Measurements from ENCODE around the gene C5orf34. TPM values are rescaled to one million over a fixed set of nuclear protein-coding genes. Genes with fewer than 3 reads are reported as not detected.

Gene C5orf34
- total and polyA plus RNA-seq, 2 of the 4 experiments (the other 2 are of a cell fraction) = 3.3 to 6.1 TPM

GRCh38 chr5:43520615-43521014, 5.7 kb upstream of the C5orf34 start:
- H2BK120ac ChIP-seq (ENCODE audit: low read depth, low read length) = no peak overlapping the region
- no peak overlapping the region for H3K27ac ChIP-seq (ENCODE audit: insufficient read depth, low read length)
- BruUV-seq (replicated peaks) = no TSS peak
- H3K56ac ChIP-seq (ENCODE audit: extremely low read depth, insufficient read depth, low read length) = no peak overlapping the region
- ChIA-PET POLR2A (ENCODE audit: unreplicated experiment) (no interaction called here), CTCF (interaction anchor here (0.6 kb wide), 1 partner anchor 21 kb away, joined by 3 read pairs; no protein-coding TSS in a partner anchor)
- no peak overlapping the region for H2AK9ac ChIP-seq (replicated peaks; ENCODE audit: low read depth, low read length, poor library complexity)
- no peak overlapping the region for H3K4me3 ChIP-seq (ENCODE audit: insufficient read depth, low read depth, low read length)
- H2AK5ac ChIP-seq (ENCODE audit: low read depth, low read length) = no peak overlapping the region
- intact Hi-C loops (cut with micrococcal nuclease) = no loop called here
- no peak overlapping the region for H4K91ac ChIP-seq (ENCODE audit: insufficient read depth, low read depth, low read length)
- DNase-seq = no peak
- no peaks in the 10 kb centered on the region for H3K4me1 ChIP-seq (ENCODE audit: control insufficient read depth, insufficient read depth, low read length)
- no peak overlapping the region for H2AFZ ChIP-seq (replicated peaks; ENCODE audit: low read length, poor library complexity)
- H4K20me1 ChIP-seq (ENCODE audit: insufficient read depth, low read length) = no peaks in the 10 kb centered on the region
- H3K18ac ChIP-seq (ENCODE audit: low read depth, low read length) = no peak overlapping the region
- H2BK20ac ChIP-seq (ENCODE audit: low read depth, low read length) = no peak overlapping the region
- no peak overlapping the region for H3K14ac ChIP-seq (replicated peaks; ENCODE audit: low read depth, low read length)
- H3K9me1 ChIP-seq (ENCODE audit: insufficient read depth, low read length) = no peaks in the 10 kb centered on the region
- no peaks in the 10 kb centered on the region for H3K27me3 ChIP-seq (ENCODE audit: control insufficient read depth, insufficient read depth, low read length)
- peaks cover 12% of the 10 kb centered on the region for H3K36me3 ChIP-seq (ENCODE audit: control insufficient read depth, insufficient read depth, low read length)
- H3K23ac ChIP-seq (ENCODE audit: low read depth, low read length) = no peak overlapping the region
- no peaks in the 10 kb centered on the region for H3K9me3 ChIP-seq (ENCODE audit: control insufficient read depth, insufficient read depth, low read length)
- no peak for ATAC-seq (ENCODE audit: low read depth)
- no peak overlapping the region for H2BK5ac ChIP-seq (ENCODE audit: low read depth, low read length, poor library complexity, severe bottlenecking)
- in situ Hi-C loops (cut with MboI; ENCODE audit: low sequenced_read_pairs) = no loop called here
- H3K4me2 ChIP-seq (ENCODE audit: low read depth, low read length) = no peak overlapping the region
- H3K9ac ChIP-seq (ENCODE audit: low read depth, low read length) = no peak overlapping the region
- no peak overlapping the region for H3K4ac ChIP-seq (ENCODE audit: low read depth, low read length)
- no peak overlapping the region for H4K5ac ChIP-seq (ENCODE audit: low read depth, low read length)
- TF ChIP-seq, protein P1, sequence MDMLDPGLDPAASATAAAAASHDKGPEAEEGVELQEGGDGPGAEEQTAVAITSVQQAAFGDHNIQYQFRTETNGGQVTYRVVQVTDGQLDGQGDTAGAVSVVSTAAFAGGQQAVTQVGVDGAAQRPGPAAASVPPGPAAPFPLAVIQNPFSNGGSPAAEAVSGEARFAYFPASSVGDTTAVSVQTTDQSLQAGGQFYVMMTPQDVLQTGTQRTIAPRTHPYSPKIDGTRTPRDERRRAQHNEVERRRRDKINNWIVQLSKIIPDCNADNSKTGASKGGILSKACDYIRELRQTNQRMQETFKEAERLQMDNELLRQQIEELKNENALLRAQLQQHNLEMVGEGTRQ (IDR thresholded peaks at IDR 0.05; ENCODE audit: low read depth, low read length) = no peak
- TF ChIP-seq NFE2L2 (IDR thresholded peaks at IDR 0.05; ENCODE audit: low read depth, low read length) (no peak), ELK1 (IDR thresholded peaks at IDR 0.05; ENCODE audit: borderline replicate concordance, low read depth, low read length) (no peak), CEBPB (IDR thresholded peaks at IDR 0.05; ENCODE audit: low read depth, low read length) (no peak), BHLHE40 (IDR thresholded peaks at IDR 0.05; ENCODE audit: low read depth, low read length) (no peak)
- TF ChIP-seq, protein P2, sequence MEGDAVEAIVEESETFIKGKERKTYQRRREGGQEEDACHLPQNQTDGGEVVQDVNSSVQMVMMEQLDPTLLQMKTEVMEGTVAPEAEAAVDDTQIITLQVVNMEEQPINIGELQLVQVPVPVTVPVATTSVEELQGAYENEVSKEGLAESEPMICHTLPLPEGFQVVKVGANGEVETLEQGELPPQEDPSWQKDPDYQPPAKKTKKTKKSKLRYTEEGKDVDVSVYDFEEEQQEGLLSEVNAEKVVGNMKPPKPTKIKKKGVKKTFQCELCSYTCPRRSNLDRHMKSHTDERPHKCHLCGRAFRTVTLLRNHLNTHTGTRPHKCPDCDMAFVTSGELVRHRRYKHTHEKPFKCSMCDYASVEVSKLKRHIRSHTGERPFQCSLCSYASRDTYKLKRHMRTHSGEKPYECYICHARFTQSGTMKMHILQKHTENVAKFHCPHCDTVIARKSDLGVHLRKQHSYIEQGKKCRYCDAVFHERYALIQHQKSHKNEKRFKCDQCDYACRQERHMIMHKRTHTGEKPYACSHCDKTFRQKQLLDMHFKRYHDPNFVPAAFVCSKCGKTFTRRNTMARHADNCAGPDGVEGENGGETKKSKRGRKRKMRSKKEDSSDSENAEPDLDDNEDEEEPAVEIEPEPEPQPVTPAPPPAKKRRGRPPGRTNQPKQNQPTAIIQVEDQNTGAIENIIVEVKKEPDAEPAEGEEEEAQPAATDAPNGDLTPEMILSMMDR (conservative IDR thresholded peaks at IDR 0.05; ENCODE audit: low read depth, low read length) = no peak
- dilution Hi-C loops (cut with HindIII; ENCODE audit: low sequenced_read_pairs, unreplicated experiment) = no loop called here
- WGBS, 2 experiments (ENCODE audit: extremely low coverage in 2 of 2, insufficient read length in 1 of 2) = 100% methylated on average over 1 of the region's 1 CpG; no CpG with 5 or more reads in 1 of the 2 experiments
- H2BK15ac ChIP-seq (ENCODE audit: low read depth, low read length) = no peak overlapping the region
- no peak overlapping the region for H4K8ac ChIP-seq (ENCODE audit: low read depth in 2 of 2, low read length in 2 of 2)
- H3K79me1 ChIP-seq (ENCODE audit: low read depth in 1 of 2, low read length in 2 of 2) = peaks cover 0 to 6% of the 10 kb centered on the region in 2 experiments; a peak in 2 of 4 replicates

Data from IMR-90 (cell line).